Breast epithelium (tissue), 4 donors: ENCODE data around the gene GLCCI1. TPM values are rescaled to one million over a fixed set of nuclear protein-coding genes. Genes with fewer than 3 reads are reported as not detected.
"Not testable (repeated sequence)": the region's sequence is repeated elsewhere in the genome, so short reads cannot be mapped to it uniquely, and the experiment has no call there.

Experiments used
- DNase-seq, 2 donors: peaks; one replicate each; pipeline ENCODE4 v3.0.0-alpha.2; 2019; ENCODE audit warnings: low spot score in 2 of 2
- H3K27ac ChIP-seq, 2 donors: fragments of 200-600 bp; sonication (generic) in 1 of 2; one replicate each; pipeline ENCODE4 v1.5.1; 2016 to 2019; ENCODE audit warnings: mild to moderate bottlenecking in 1 of 2
- H3K27me3 ChIP-seq, 2 donors: fragments of 200-600 bp; sonication (generic) in 1 of 2; one replicate each; pipeline versions ENCODE4 v1.5.1 to v1.6.0; 2017 to 2019; ENCODE audit warnings: control low read depth in 1 of 2, mild to moderate bottlenecking in 1 of 2
- H3K36me3 ChIP-seq: fragments of 200-600 bp; one replicate; pipeline ENCODE4 v1.5.1; 2019
- H3K4me1 ChIP-seq, 2 donors: fragments of 200-600 bp; sonication (generic); one replicate each; pipeline ENCODE4 v1.5.1; 2016 to 2019; ENCODE audit warnings: control low read depth in 1 of 2
- H3K4me3 ChIP-seq, 3 donors: fragments of 200-600 bp; sonication (generic); 1 replicate in 2 of 3; 2 replicates in 1 of 3; pipeline ENCODE4 v1.5.1; 2016 to 2019; ENCODE audit warnings: mild to moderate bottlenecking in 3 of 3, moderate library complexity in 2 of 3
- H3K9me3 ChIP-seq, 2 donors: fragments of 200-600 bp; sonication (generic) in 1 of 2; one replicate each; pipeline ENCODE4 v1.5.1; 2016 to 2019; ENCODE audit warnings: control low read depth in 1 of 2
- CTCF ChIP-seq, 3 donors: fragments of 450-650 bp; IDR thresholded peaks; one replicate each; pipeline ENCODE4 v1.5.1; 2016 to 2017; ENCODE audit warnings: antibody characterized with exemption in 3 of 3, mild to moderate bottlenecking in 3 of 3, moderate library complexity in 3 of 3
- POLR2A ChIP-seq: fragments of 450-650 bp; IDR thresholded peaks from one replicate; pipeline ENCODE4 v1.6.1; 2016; ENCODE audit warnings: antibody characterized with exemption, mild to moderate bottlenecking, moderate library complexity
- POLR2AphosphoS5 ChIP-seq, 3 donors: sonication (generic); formaldehyde crosslinking; IDR thresholded peaks; one replicate each; pipeline ENCODE4 v1.6.1; 2017; ENCODE audit warnings: antibody characterized with exemption in 3 of 3
- intact Hi-C: fragments of 100-400 bp; cut with DNase I; formaldehyde crosslinking; loops from one replicate; pipeline ENCODE4 v1.15.1; 2023; ENCODE audit warnings: low total_unique reads
- total RNA-seq, 3 donors: library from RNA; depleted of rRNA; stranded (reverse); fragments of >200 nt; gene quantifications; one replicate each; pipeline ENCODE4 v1.1.0, GENCODE V29; 2016

The GLCCI1 gene
- total RNA-seq, 3 donors from 2014 or later: 11.7 to 29.1 (median 18.4) TPM

GRCh38 chr7:7992506-7992905, 23.9 kb downstream of the GLCCI1 start:
- intact Hi-C loops: no loop called here
- no peak for DNase-seq
- Histone ChIP-seq H3K27ac (no peak overlapping the region), H3K4me3 (no peak overlapping the region), H3K9me3 (peaks cover 0 to 24% of the 10 kb centered on the region in 2 donors), H3K4me1 (no peaks in the 10 kb centered on the region), H3K27me3 (no peaks in the 10 kb centered on the region), H3K36me3 (no peaks in the 10 kb centered on the region)
- TF ChIP-seq POLR2A (no peak), CTCF (IDR thresholded peaks at IDR 0.05) (no peak), POLR2AphosphoS5 (IDR thresholded peaks at IDR 0.05) (no peak)

- H3K27ac ChIP-seq, H3K36me3 ChIP-seq, DNase-seq, H3K4me3 ChIP-seq, intact Hi-C loops, H3K27me3 ChIP-seq, H3K4me1 ChIP-seq: not testable (repeated sequence)
- peaks cover 0 to 24% of the 10 kb centered on the region in 2 donors for H3K9me3 ChIP-seq
Observed at GRCh38 chr7:7995348-7995747, 26.8 kb downstream of the GLCCI1 start.

GRCh38 chr7:7996568-7996967, 28.0 kb downstream of the GLCCI1 start:
- DNase-seq: no peak
- peaks cover 0 to 20% of the 10 kb centered on the region in 2 donors for H3K9me3 ChIP-seq
- H3K27ac ChIP-seq: no peak overlapping the region
- H3K36me3 ChIP-seq: no peaks in the 10 kb centered on the region
- intact Hi-C loops: no loop called here
- TF ChIP-seq CTCF (IDR thresholded peaks at IDR 0.05) (no peak), POLR2A (no peak), POLR2AphosphoS5 (IDR thresholded peaks at IDR 0.05) (no peak)
- no peak overlapping the region for H3K4me3 ChIP-seq
- H3K27me3 ChIP-seq: no peaks in the 10 kb centered on the region
- no peaks in the 10 kb centered on the region for H3K4me1 ChIP-seq

GRCh38 chr7:8000315-8000941, 31.8 kb downstream of the GLCCI1 start:
- H3K27ac ChIP-seq: no peak overlapping the region
- H3K4me3 ChIP-seq: no peak overlapping the region
- H3K36me3 ChIP-seq: no peaks in the 10 kb centered on the region
- no peaks in the 10 kb centered on the region for H3K27me3 ChIP-seq
- no peaks in the 10 kb centered on the region for H3K4me1 ChIP-seq
- intact Hi-C loops: no loop called here
- TF ChIP-seq POLR2A (no peak), CTCF (IDR thresholded peaks at IDR 0.05) (no peak), POLR2AphosphoS5 (IDR thresholded peaks at IDR 0.05) (no peak)
- H3K9me3 ChIP-seq: no peaks in the 10 kb centered on the region
- DNase-seq: no peak

- no peaks in the 10 kb centered on the region for H3K36me3 ChIP-seq
- H3K4me3 ChIP-seq: no peak overlapping the region
- intact Hi-C loops: no loop called here
- H3K27ac ChIP-seq: no peak overlapping the region
- H3K27me3 ChIP-seq: no peaks in the 10 kb centered on the region
- no peak for DNase-seq
- no peak for TF ChIP-seq POLR2AphosphoS5 (IDR thresholded peaks at IDR 0.05)
- no peak for TF ChIP-seq POLR2A
- no peak for TF ChIP-seq CTCF (IDR thresholded peaks at IDR 0.05)
- H3K9me3 ChIP-seq: no peaks in the 10 kb centered on the region
- H3K4me1 ChIP-seq: no peaks in the 10 kb centered on the region
Observed at GRCh38 chr7:8003077-8003476, 34.5 kb downstream of the GLCCI1 start.

- TF ChIP-seq CTCF (IDR thresholded peaks at IDR 0.05) (no peak), POLR2A (no peak), POLR2AphosphoS5 (IDR thresholded peaks at IDR 0.05) (no peak)
Observed at GRCh38 chr7:8005279-8005678, 36.7 kb downstream of the GLCCI1 start.

More at GRCh38 chr7:8005279-8005678, 36.7 kb downstream of the GLCCI1 start:
- H3K4me1 ChIP-seq: no peaks in the 10 kb centered on the region
- H3K9me3 ChIP-seq: no peaks in the 10 kb centered on the region
- H3K4me3 ChIP-seq: no peak overlapping the region
- intact Hi-C loops: no loop called here
- no peaks in the 10 kb centered on the region for H3K36me3 ChIP-seq
- no peaks in the 10 kb centered on the region for H3K27me3 ChIP-seq
- no peak for DNase-seq
- H3K27ac ChIP-seq: no peak overlapping the region
